NCI-H2196 (cell line): ENCODE data around the gene SLC29A4.
"Not testable (repeated sequence)": the region's sequence is repeated elsewhere in the genome, so short reads cannot be mapped to it uniquely, and the experiment has no call there.

Experiments
- DNase-seq: peaks from one replicate; lab custom pipeline; 2025; ENCODE audit not compliant: unreplicated experiment; lab: John Stamatoyannopoulos, UW

The SLC29A4 gene

DNA sequence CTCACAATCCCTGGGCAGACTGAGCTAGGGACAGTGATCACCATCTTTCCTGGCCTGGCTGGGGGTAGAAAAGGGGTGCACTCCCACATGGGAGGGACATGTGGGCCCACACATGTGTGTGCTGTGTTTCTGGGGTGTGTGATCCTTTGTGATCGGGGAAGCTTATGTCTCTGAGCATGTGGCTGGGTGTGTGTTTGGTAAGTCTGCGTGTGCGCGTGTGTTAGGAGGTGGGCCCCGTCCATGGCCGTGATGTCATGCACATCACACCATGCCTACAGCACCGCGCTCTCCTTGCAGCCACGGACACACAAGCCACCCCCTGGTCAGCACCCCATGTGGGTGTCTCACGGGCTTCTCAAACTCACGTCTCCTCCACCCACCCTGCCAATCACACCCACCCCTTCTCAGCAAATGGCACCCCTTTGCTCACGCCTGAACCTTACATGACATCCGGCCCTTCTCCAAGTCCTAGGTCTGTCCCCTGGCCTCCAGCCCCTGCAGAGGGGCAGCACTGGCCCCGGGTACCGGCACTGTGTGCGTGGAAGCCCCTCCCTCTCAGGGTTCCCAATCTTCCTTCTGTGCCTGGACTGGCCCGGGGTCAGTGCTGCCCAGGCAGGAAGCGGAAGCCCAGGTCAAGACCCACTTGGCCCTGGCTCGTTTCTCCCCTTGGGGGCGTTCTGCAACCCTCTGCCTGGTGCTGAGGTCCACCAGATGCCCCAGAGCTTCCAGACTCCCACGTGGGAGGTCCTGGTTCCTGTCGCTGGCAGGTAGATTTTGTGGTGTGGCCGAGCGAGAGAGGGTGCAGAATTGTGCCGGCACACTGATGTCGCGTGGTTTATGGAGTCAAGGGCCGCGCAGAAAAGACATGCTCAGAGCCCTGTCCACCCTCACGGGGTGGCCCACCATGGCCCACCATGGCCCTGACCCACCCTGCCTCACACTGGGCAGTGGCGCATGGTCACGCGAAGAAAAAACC is 12.6 kb downstream of the SLC29A4 start:
- no peak for DNase-seq

DNA sequence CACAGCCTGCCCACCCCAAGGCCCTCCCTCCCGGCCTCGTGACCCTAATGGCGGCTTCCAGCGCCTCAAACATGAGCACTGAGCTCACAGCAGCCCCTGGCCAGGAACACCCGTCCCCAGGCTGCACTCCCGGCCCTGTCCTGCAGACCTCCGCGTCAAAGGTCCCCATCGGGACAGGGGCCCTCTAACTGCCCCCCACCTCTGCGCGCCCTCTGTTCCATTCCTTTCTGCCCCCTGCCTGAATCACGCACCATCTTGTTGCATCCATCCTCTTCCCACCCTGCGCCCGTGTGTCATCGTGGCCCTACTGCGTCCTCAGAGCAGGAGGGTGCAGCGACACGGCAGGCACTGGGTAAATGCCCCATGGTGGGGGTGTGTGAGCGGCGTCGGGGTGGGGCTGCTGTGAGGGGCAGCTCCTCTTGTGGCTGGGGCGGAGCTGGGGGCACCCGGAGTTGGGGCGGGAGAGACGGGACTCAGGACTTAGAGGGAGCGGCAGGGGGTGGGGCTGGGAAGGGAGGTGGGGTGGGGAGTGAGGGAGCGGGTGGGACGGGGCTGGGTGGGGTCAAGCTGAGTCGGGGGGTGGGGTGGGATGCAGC is 13.4 kb downstream of the SLC29A4 start:
- no peak for DNase-seq

DNA sequence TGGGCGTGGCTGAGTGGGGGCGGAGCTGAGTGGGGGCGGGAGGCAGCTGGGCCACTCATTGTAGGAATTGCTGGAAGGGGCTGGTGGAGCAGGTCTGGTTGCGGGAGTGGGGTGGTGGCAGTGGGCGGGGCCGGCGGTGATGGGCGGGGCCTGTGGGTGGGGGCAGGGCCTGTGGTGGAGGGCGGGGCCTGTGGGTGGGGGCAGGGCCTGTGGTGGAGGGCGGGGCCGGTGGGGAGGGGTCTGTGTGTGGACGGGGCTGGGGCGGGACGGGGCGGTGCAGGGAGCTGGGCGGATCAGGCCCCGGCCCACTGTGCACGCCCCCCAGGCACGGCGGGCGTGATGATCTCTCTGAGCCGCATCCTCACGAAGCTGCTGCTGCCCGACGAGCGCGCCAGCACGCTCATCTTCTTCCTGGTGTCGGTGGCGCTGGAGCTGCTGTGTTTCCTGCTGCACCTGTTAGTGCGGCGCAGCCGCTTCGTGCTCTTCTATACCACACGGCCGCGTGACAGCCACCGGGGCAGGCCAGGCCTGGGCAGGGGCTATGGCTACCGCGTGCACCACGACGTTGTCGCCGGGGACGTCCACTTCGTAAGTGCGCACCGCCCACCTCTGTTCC is 14.0 kb downstream of the SLC29A4 start:
- no peak for DNase-seq

DNA sequence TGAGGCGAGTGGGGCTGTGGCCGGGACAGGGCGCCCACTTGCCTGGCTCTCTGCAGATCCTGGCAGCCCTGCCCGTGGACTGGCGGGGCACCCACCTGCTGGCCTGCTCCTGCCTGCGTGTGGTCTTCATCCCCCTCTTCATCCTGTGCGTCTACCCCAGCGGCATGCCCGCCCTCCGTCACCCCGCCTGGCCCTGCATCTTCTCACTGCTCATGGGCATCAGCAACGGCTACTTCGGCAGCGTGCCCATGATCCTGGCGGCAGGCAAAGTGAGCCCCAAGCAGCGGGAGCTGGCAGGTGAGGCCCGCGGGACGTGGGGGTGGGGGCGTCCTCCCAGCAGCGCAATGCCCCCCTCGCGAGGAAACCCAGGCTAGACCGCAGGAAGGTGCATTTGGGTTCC is 17.6 kb downstream of the SLC29A4 start:
- no peak for DNase-seq

DNA sequence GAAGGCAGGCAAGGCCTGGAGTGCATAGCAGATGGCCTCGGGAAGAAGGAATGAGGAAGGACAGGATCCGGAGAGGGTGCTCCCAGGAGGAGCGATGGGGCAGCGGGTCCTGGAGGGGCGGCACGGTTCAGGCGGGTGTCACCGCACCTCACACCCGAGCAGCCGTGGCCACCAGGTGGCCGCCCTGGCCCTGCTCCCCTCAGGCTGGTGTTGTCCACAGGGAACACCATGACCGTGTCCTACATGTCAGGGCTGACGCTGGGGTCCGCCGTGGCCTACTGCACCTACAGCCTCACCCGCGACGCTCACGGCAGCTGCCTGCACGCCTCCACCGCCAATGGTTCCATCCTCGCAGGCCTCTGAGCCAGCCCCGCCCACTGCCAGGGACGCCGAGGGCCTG is 19.8 kb downstream of the SLC29A4 start:
- no peak for DNase-seq

GRCh38 chr7:5303061-5303460 is 20.3 kb downstream of the SLC29A4 start:
- DNase-seq, result no peak

DNA sequence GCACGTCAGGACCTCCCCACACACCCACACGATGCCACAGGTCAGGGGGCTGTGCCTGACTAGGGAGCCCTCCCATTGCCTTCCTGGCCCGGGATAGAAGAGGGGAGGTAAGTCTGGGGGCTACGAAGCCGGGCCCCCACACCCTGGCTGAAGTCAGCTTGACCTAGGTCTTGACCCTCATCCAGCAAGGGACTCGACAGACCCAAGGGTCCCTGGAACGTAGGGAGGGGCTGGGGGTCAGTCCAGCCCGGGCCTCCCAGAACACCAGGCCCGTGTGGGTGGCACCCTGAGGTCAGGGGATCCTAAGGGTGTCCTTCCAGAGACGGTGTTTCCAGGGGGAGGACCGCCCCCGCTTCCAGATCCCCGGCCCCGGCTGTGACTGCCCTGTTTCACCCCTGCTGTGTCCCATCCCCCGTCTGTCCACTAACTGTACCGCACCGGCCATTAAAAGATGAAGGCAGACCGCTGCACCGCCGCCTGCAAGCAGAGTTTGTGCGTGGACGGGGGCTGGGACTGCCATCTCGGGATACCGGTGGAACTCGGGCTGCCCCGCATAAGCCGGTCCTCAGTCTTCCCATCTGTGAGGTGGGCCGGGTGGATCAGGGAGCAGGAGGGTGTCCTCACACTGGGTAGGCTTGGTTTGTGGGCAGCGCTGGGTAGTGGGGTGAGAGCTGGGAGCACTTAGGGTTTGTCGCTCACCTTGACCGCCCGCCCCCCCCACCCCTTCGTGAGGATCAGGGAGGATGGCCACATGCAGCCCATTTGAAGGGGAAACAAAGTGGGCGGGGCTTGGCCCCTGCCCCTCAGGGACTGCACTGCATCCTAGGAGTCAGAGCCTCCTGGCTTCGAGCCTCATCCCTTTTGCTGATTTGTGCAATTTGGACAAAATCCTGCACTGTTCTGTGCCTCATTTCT is 21.1 kb downstream of the SLC29A4 start:
- DNase-seq, result no peak

DNA sequence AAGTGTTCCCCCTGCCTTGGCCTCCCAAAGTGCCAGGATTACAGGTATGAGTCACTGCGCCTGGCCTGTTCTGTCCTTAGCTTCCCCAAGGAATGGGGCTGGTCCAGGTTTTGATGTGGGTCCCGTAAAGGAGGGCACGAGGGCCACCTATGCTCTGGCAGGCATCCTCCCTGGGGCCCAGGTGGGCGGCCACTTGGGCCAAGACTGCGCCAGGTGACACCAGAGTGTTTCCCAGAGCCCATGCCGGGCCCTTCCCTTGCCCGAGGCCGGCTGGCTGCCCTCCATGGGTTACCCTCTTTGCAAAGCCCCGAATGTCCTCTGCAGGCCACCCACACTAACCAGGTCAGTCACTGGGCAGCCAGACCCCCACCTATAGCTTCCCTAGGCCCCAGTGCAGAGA is 22.3 kb downstream of the SLC29A4 start:
- not testable (repeated sequence) for DNase-seq

- DNase-seq, result not testable (repeated sequence)
These were observed 24.7 kb downstream of the SLC29A4 start for GRCh38 chr7:5307221-5308142.

GRCh38 chr7:5309146-5309545 is 26.4 kb downstream of the SLC29A4 start:
- no peak for DNase-seq

DNA sequence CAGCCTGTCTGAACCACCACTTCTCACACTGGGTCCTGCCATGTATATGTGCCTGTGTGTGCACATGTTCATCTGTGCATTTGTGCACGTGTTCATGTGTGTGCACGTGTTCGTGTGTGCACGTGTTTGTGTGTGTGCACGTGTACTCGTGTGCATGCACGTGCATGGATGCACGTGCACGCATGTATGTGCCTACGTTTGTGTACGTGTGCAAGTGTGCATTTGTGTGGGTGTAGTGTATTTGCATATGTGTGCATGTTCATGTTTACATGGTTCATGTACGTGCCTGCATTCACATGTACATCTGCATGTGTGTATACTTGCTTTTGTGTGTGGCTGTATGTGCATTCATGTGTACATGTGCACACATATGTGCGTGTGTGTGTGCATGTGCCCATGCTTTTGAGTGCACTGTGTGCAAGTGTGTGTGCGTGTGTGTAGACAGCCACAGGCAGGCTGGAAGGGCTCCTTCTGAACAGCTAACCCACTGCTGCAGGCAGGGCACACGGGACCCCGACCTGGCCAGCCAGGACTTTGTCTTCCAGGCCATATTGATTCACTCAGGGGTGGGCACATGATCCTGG is 28.2 kb downstream of the SLC29A4 start:
- DNase-seq, result no peak

DNA sequence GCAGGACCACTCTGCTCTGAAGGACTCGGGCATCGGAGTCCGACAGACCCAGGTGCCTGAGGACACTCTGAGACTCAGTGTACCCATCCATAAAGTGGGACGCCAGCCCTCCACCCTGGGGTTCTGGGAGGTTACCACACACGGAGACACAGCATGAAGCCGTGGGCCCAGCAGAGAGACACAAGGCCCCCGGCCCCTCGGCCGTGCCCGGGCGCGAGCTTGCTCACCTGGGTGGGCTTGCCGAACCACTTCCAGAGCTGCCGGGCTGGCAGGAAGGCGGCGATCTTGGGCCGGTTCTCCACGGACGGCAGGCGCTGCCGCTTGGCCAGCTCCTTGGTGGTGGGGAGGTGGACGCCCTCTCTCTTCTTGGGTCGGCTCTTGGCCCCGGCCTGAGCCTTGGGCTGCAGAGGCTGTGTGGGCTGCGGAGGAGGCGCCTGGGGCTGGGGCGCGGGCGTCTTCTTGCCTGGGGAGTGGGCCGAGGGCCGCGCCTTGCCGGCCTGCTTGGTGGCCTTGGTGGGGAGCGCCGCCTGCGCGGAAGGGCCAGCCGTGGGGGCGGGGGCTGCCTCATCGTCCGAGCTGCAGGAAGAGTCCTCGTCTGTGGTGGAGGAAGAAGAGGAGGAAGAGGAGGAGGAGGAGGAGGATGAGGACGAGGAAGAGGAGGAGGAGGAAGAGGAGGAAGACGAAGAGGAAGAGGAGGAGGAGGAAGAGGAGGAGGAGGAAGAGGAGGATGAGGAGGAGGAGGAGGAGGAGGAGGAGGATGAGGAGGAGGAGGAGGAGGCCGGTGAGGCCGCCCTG is 29.7 kb downstream of the SLC29A4 start:
- DNase-seq, result not testable (repeated sequence)

DNA sequence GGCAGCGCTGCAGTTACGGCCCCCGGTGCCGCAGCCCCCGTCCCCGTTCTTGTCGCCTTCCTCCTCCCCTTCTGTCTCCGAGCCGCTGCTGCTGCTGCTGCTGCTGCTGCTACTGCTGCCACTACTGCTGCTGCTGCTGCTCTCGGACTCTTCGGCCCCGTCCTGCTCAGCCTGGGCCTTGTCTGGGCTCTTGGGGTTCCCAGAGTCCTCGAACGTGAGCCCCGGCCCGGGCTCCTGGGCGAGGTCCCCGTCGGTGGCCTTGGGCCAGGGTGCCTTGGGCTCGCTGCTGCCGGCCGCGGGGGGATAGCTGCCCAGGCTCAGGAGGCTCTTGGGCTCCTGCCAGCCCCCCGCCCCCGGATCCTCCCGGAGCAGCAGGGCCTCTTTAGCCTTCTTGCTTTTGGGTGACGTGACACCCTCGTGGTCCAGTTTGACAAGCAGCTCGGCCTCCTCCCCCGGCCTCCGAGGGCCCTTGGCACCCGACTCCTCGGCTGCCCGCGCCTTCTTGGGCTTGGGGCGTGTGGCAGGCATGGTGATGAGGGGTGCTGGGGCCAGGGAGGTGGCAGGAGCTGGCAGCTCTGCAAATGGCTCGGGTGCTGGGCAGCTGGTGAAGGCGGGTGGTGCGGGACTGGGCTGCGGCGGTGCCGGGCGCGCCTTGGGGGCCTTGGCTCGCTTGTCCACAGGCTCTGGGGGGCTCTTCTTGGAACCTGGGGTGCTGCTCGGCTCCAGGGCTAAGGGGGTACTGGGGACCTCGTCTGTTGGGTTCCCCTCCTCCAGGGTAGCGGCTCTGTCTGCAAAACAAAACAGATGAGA is 30.5 kb downstream of the SLC29A4 start:
- not testable (repeated sequence) for DNase-seq

GRCh38 chr7:5314864-5315263 is 32.1 kb downstream of the SLC29A4 start:
- no peak for DNase-seq

- no peak for DNase-seq
These were observed 33.0 kb downstream of the SLC29A4 start for GRCh38 chr7:5315761-5316160.

DNA sequence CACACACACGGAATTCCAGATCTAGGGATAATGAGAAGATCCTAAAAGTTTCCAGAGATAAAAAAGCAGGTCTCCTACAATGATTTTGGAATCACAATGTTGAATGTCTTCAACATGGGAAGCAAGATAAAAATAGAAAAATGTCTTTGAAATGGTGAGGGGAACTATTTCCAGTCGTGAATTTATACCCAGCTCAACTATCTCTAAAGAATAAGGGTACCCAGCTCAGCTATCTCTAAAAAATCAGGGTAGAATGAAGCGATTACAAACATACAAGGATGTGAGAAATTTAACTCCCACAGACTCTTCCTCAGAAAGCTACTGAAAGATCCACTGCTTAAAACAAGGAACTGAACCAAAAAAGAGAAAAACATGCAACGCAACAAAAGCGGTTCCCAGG is 35.9 kb downstream of the SLC29A4 start:
- not testable (repeated sequence) for DNase-seq

- no peak for DNase-seq
These were observed 37.6 kb downstream of the SLC29A4 start for GRCh38 chr7:5320391-5320790.
